Gastrocnemius medialis (tissue), 4 donors: ENCODE data around the gene OGFRL1.

Source experiments
- POLR2A ChIP-seq, 2 donors: fragments of 450-650 bp; IDR thresholded peaks; one replicate each; pipeline ENCODE4 v1.6.1; 2017; ENCODE audit warnings: antibody characterized with exemption in 2 of 2, mild to moderate bottlenecking in 2 of 2, moderate library complexity in 2 of 2
- TF ChIP-seq, protein P1 (sequence below), 5 experiments: fragments of 450-650 bp in 3 of 5; fragments of 200-600 bp in 2 of 5; sonication (generic) in 2 of 5; IDR thresholded peaks in 4 of 5; conservative IDR thresholded peaks in 1 of 5; 1 replicate in 4 of 5; 2 replicates in 1 of 5; pipeline ENCODE4 v1.5.1; 2016 to 2019; ENCODE audit warnings: antibody characterized with exemption in 5 of 5, mild to moderate bottlenecking in 3 of 5, moderate library complexity in 3 of 5

DNA sequence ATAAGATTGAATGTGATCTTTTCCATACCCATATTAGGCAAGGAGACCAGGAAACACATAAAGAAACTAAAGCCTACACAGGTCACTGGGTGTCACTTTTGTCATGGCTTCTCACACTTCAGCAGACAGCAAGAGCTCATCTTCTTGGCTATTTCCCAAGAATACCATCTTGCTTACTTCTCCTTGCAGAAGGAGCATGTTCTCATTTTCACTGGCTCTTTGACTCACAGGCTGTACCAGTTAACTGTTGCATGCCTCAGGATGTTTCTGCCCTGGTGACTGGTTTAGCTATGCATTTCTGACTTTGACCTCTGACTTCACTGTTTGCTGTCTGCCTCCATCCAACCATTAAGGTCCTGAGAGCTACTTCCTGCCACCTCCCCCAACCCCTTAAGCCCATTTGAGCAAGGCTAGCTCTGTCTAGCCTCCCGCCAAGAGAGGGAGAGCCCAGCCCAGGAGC, 40.3 kb upstream of the OGFRL1 start:
- no peak for TF ChIP-seq POLR2A (IDR thresholded peaks at IDR 0.05)
- TF ChIP-seq, protein P1, sequence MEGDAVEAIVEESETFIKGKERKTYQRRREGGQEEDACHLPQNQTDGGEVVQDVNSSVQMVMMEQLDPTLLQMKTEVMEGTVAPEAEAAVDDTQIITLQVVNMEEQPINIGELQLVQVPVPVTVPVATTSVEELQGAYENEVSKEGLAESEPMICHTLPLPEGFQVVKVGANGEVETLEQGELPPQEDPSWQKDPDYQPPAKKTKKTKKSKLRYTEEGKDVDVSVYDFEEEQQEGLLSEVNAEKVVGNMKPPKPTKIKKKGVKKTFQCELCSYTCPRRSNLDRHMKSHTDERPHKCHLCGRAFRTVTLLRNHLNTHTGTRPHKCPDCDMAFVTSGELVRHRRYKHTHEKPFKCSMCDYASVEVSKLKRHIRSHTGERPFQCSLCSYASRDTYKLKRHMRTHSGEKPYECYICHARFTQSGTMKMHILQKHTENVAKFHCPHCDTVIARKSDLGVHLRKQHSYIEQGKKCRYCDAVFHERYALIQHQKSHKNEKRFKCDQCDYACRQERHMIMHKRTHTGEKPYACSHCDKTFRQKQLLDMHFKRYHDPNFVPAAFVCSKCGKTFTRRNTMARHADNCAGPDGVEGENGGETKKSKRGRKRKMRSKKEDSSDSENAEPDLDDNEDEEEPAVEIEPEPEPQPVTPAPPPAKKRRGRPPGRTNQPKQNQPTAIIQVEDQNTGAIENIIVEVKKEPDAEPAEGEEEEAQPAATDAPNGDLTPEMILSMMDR (IDR thresholded peaks at IDR 0.05 in 4 of 5, conservative IDR thresholded peaks at IDR 0.05 in 1 of 5): no peak
